Activated CD8-positive, alpha-beta memory T cell treated with anti-CD3 and anti-CD28 coated beads, Interleukin-2, amount 10 ng/mL, durations not matched to agents 7 days and 5 days (primary cell): ENCODE measurements around the gene LPIN1. TPM values are rescaled to one million over a fixed set of nuclear protein-coding genes. Genes with fewer than 3 reads are reported as not detected.

Source experiments
- ATAC-seq: fragments of 150-1000 bp; cut with Tn5 transposase; one replicate; pipeline ENCODE4 v1.10.0; 2021; ENCODE audit warnings: moderate library complexity
- CTCF ChIA-PET: fragments of 350-600 bp; sonication (Branson Sonifier 250); formaldehyde crosslinking; loops from one replicate; lab custom pipeline; 2021; ENCODE audit warnings: antibody characterized with exemption; lab: Charles Lee
- DNase-seq: peaks from one replicate; pipeline ENCODE4 v3.0.0-alpha.2; 2020
- H3K27ac Mint-ChIP-seq: one replicate; pipeline ENCODE4 v1.8.0; 2021; ENCODE audit warnings: mild to moderate bottlenecking, mixed read lengths
- H3K27me3 Mint-ChIP-seq: one replicate; pipeline ENCODE4 v1.8.0; 2021; ENCODE audit warnings: mixed read lengths
- H3K36me3 Mint-ChIP-seq: one replicate; pipeline ENCODE4 v1.8.0; 2021; ENCODE audit warnings: mild to moderate bottlenecking, mixed read lengths
- H3K4me1 Mint-ChIP-seq: one replicate; pipeline ENCODE4 v1.8.0; 2021; ENCODE audit warnings: mixed read lengths
- H3K4me3 Mint-ChIP-seq: one replicate; pipeline ENCODE4 v1.8.0; 2021; ENCODE audit warnings: mild to moderate bottlenecking, moderate library complexity, mixed read lengths
- H3K9me3 Mint-ChIP-seq: one replicate; pipeline ENCODE4 v1.8.0; 2022; ENCODE audit warnings: low read depth, mixed read lengths
- total RNA-seq, 2 experiments: library from RNA; stranded (reverse); gene quantifications; one replicate each; pipeline ENCODE4 v1.2.3, GENCODE V29; 2021

LPIN1 gene
- total RNA-seq, 2 experiments from 2014 or later: 57.1 to 76.4 TPM

- Mint-ChIP-seq H3K4me3 (no peak overlapping the region), H3K27me3 (peaks cover 7% of the 10 kb centered on the region), H3K27ac (no peak overlapping the region), H3K9me3 (no peaks in the 10 kb centered on the region), H3K36me3 (no peaks in the 10 kb centered on the region), H3K4me1 (no peaks in the 10 kb centered on the region)
- no peak for ATAC-seq
- CTCF ChIA-PET: no interaction called here
- no peak for DNase-seq
Measured at GRCh38 chr2:11709293-11709692, 37.1 kb upstream of the LPIN1 start.

- CTCF ChIA-PET: no interaction called here
- H3K27me3 Mint-ChIP-seq: peaks cover 7% of the 10 kb centered on the region
Measured at GRCh38 chr2:11710210-11710609, 36.2 kb upstream of the LPIN1 start.

GRCh38 chr2:11710632-11711353, 35.6 kb upstream of the LPIN1 start:
- CTCF ChIA-PET: no interaction called here
- no peaks in the 10 kb centered on the region for H3K36me3 Mint-ChIP-seq
- peaks cover 7% of the 10 kb centered on the region for H3K27me3 Mint-ChIP-seq
- H3K4me3 Mint-ChIP-seq: no peak overlapping the region
- H3K27ac Mint-ChIP-seq: no peak overlapping the region
- DNase-seq (no peak), ATAC-seq (no peak)
- H3K4me1 Mint-ChIP-seq: no peaks in the 10 kb centered on the region
- H3K9me3 Mint-ChIP-seq: no peaks in the 10 kb centered on the region

More at GRCh38 chr2:11710210-11710609, 36.2 kb upstream of the LPIN1 start:
- no peaks in the 10 kb centered on the region for H3K36me3 Mint-ChIP-seq
- H3K4me3 Mint-ChIP-seq: no peak overlapping the region
- H3K27ac Mint-ChIP-seq: no peak overlapping the region
- no peak for ATAC-seq
- no peaks in the 10 kb centered on the region for H3K9me3 Mint-ChIP-seq
- DNase-seq: no peak
- H3K4me1 Mint-ChIP-seq: no peaks in the 10 kb centered on the region

GRCh38 chr2:11711354-11711716, 35.1 kb upstream of the LPIN1 start:
- DNase-seq (no peak), ATAC-seq (no peak)
- no peak overlapping the region for H3K27ac Mint-ChIP-seq
- CTCF ChIA-PET: no interaction called here
- H3K4me3 Mint-ChIP-seq: no peak overlapping the region
- no peaks in the 10 kb centered on the region for H3K4me1 Mint-ChIP-seq
- no peaks in the 10 kb centered on the region for H3K36me3 Mint-ChIP-seq
- no peaks in the 10 kb centered on the region for H3K9me3 Mint-ChIP-seq
- peaks cover 8% of the 10 kb centered on the region for H3K27me3 Mint-ChIP-seq

- H3K4me1 Mint-ChIP-seq: no peaks in the 10 kb centered on the region
- H3K27ac Mint-ChIP-seq: no peak overlapping the region
- no peaks in the 10 kb centered on the region for H3K36me3 Mint-ChIP-seq
- DNase-seq (no peak), ATAC-seq (no peak)
- H3K9me3 Mint-ChIP-seq: no peaks in the 10 kb centered on the region
- H3K27me3 Mint-ChIP-seq: peaks cover 11% of the 10 kb centered on the region
- H3K4me3 Mint-ChIP-seq: no peak overlapping the region
- CTCF ChIA-PET: no interaction called here
Measured at GRCh38 chr2:11711751-11712150, 34.7 kb upstream of the LPIN1 start.

GRCh38 chr2:11712866-11713265, 33.6 kb upstream of the LPIN1 start:
- H3K27me3 Mint-ChIP-seq: peaks cover 19% of the 10 kb centered on the region
- DNase-seq: no peak
- no peaks in the 10 kb centered on the region for H3K9me3 Mint-ChIP-seq
- no peaks in the 10 kb centered on the region for H3K36me3 Mint-ChIP-seq
- no peak overlapping the region for H3K4me3 Mint-ChIP-seq
- H3K4me1 Mint-ChIP-seq: no peaks in the 10 kb centered on the region
- CTCF ChIA-PET: no interaction called here
- H3K27ac Mint-ChIP-seq: no peak overlapping the region
- ATAC-seq: no peak

GRCh38 chr2:11713815-11714214, 32.6 kb upstream of the LPIN1 start:
- Mint-ChIP-seq H3K4me1 (no peaks in the 10 kb centered on the region), H3K4me3 (no peak overlapping the region), H3K27ac (no peak overlapping the region), H3K27me3 (peaks cover 25% of the 10 kb centered on the region), H3K36me3 (no peaks in the 10 kb centered on the region), H3K9me3 (no peaks in the 10 kb centered on the region)
- CTCF ChIA-PET: no interaction called here
- ATAC-seq: no peak
- no peak for DNase-seq

- no peak overlapping the region for H3K27ac Mint-ChIP-seq
Measured at GRCh38 chr2:11715987-11716652, 30.3 kb upstream of the LPIN1 start.

GRCh38 chr2:11716689-11717321, 29.6 kb upstream of the LPIN1 start:
- Mint-ChIP-seq H3K4me3 (no peak overlapping the region), H3K27me3 (peaks cover 32% of the 10 kb centered on the region), H3K9me3 (no peaks in the 10 kb centered on the region), H3K4me1 (peaks cover 4% of the 10 kb centered on the region), H3K27ac (no peak overlapping the region), H3K36me3 (no peaks in the 10 kb centered on the region)
- ATAC-seq (no peak), DNase-seq (no peak)
- CTCF ChIA-PET: interaction anchor here (1.4 kb wide), 1 partner anchor 67 kb away, joined by 3 read pairs; no protein-coding TSS in a partner anchor

More at GRCh38 chr2:11715987-11716652, 30.3 kb upstream of the LPIN1 start:
- no peak for DNase-seq
- CTCF ChIA-PET: interaction anchor here (0.6 to 0.9 kb wide), 2 partner anchors 63 to 68 kb away, joined by 3 to 5 read pairs; no protein-coding TSS in a partner anchor
- Mint-ChIP-seq H3K36me3 (no peaks in the 10 kb centered on the region), H3K4me1 (peaks cover 4% of the 10 kb centered on the region), H3K27me3 (peaks cover 31% of the 10 kb centered on the region), H3K4me3 (no peak overlapping the region), H3K9me3 (no peaks in the 10 kb centered on the region)
- no peak for ATAC-seq

- Mint-ChIP-seq H3K36me3 (no peaks in the 10 kb centered on the region), H3K9me3 (no peaks in the 10 kb centered on the region), H3K27ac (no peak overlapping the region), H3K4me1 (peaks cover 4% of the 10 kb centered on the region), H3K4me3 (no peak overlapping the region), H3K27me3 (peaks cover 34% of the 10 kb centered on the region)
- CTCF ChIA-PET: interaction anchor here (0.5 to 1.4 kb wide), 3 partner anchors 67 to 217 kb away, joined by 3 to 4 read pairs (median 3); no protein-coding TSS in a partner anchor
- DNase-seq: no peak
- no peak for ATAC-seq
Measured at GRCh38 chr2:11717623-11718022, 28.8 kb upstream of the LPIN1 start.

- CTCF ChIA-PET: interaction anchor here (1.1 to 1.5 kb wide), 5 partner anchors 17 to 27 kb away, joined by 3 to 6 read pairs (median 3); no protein-coding TSS in a partner anchor
- H3K4me3 Mint-ChIP-seq: no peak overlapping the region
- H3K36me3 Mint-ChIP-seq: no peaks in the 10 kb centered on the region
- peaks cover 4% of the 10 kb centered on the region for H3K4me1 Mint-ChIP-seq
- no peak overlapping the region for H3K27ac Mint-ChIP-seq
- H3K27me3 Mint-ChIP-seq: peaks cover 41% of the 10 kb centered on the region
- no peak for DNase-seq
- ATAC-seq: no peak
- H3K9me3 Mint-ChIP-seq: no peaks in the 10 kb centered on the region
Measured at GRCh38 chr2:11718606-11719005, 27.8 kb upstream of the LPIN1 start.

GRCh38 chr2:11719230-11719977, 27.0 kb upstream of the LPIN1 start:
- DNase-seq: no peak
- peak; percentile 42 for ATAC-seq
- H3K4me1 Mint-ChIP-seq: peaks cover 4% of the 10 kb centered on the region

GRCh38 chr2:11720752-11721151, 25.7 kb upstream of the LPIN1 start:
- no peaks in the 10 kb centered on the region for H3K9me3 Mint-ChIP-seq
- ATAC-seq: no peak
- CTCF ChIA-PET: no interaction called here

More at GRCh38 chr2:11719230-11719977, 27.0 kb upstream of the LPIN1 start:
- Mint-ChIP-seq H3K27me3 (peaks cover 44% of the 10 kb centered on the region), H3K27ac (no peak overlapping the region), H3K9me3 (no peaks in the 10 kb centered on the region), H3K4me3 (peak overlapping the region; percentile 40), H3K36me3 (no peaks in the 10 kb centered on the region)
- CTCF ChIA-PET: interaction anchor here (1.1 to 1.5 kb wide), 6 partner anchors 17 to 26 kb away, joined by 3 to 6 read pairs (median 3); no protein-coding TSS in a partner anchor

More at GRCh38 chr2:11720752-11721151, 25.7 kb upstream of the LPIN1 start:
- H3K36me3 Mint-ChIP-seq: no peaks in the 10 kb centered on the region
- no peak for DNase-seq
- no peak overlapping the region for H3K4me3 Mint-ChIP-seq
- H3K27me3 Mint-ChIP-seq: peaks cover 44% of the 10 kb centered on the region
- H3K27ac Mint-ChIP-seq: no peak overlapping the region
- peaks cover 4% of the 10 kb centered on the region for H3K4me1 Mint-ChIP-seq
